ENCODE data around the gene ARID4B.
"Not testable (repeated sequence)": the region's sequence is repeated elsewhere in the genome, so short reads cannot be mapped to it uniquely, and the experiment has no call there.

The ARID4B gene

DNA sequence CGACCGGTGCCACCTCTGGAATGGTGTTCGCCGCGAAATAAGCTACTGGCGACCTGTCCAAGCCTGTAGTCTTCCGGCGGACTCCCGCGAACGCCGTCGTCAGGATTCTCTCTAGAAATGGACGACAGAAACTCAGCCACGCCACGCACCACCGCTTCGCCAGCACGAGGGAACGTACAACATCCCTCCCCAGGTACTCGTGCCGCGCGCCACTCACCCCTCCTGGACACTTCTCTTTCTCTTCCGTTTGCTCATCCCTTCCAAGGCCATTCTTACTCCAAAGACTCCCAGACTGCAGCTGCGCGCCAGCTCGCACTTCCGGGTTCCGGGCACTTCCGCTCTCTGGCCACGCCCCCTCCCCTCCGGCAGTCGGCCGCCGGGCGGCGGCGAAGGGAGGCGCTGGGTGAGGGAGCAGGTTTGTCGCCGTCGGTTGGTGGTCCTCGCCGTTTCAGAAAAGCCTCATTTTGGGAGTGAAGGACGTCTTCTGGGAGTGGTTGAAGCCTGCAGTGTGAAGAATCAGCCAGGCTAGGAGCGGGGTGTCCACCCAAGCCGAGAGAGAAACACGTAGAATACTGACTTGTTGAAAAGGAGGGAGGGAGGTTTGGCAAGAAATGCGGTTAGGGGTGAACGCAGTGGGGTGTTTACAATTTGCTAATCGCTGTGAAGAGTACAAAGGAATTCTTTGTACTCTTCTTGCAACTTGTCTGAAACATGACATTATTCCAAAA, 166.9 kb downstream of the ARID4B start, which contains the start of gene RBM34:
Gene RBM34, minus strand, starts transcription at position 294 of the 728 bp plus-strand sequence. Its CDS starts 24 bp downstream, at position 270.
- DNase-seq (ENCODE audit: low read depth) = peak; percentile 93
- TF ChIP-seq, protein P1, sequence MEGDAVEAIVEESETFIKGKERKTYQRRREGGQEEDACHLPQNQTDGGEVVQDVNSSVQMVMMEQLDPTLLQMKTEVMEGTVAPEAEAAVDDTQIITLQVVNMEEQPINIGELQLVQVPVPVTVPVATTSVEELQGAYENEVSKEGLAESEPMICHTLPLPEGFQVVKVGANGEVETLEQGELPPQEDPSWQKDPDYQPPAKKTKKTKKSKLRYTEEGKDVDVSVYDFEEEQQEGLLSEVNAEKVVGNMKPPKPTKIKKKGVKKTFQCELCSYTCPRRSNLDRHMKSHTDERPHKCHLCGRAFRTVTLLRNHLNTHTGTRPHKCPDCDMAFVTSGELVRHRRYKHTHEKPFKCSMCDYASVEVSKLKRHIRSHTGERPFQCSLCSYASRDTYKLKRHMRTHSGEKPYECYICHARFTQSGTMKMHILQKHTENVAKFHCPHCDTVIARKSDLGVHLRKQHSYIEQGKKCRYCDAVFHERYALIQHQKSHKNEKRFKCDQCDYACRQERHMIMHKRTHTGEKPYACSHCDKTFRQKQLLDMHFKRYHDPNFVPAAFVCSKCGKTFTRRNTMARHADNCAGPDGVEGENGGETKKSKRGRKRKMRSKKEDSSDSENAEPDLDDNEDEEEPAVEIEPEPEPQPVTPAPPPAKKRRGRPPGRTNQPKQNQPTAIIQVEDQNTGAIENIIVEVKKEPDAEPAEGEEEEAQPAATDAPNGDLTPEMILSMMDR (conservative IDR thresholded peaks at IDR 0.05; ENCODE audit: low read depth, low read length) = peak; percentile 33
- H3K4me3 ChIP-seq (ENCODE audit: low read depth, low read length) = peak within 1 kb of the TSS; percentile 96

DNA sequence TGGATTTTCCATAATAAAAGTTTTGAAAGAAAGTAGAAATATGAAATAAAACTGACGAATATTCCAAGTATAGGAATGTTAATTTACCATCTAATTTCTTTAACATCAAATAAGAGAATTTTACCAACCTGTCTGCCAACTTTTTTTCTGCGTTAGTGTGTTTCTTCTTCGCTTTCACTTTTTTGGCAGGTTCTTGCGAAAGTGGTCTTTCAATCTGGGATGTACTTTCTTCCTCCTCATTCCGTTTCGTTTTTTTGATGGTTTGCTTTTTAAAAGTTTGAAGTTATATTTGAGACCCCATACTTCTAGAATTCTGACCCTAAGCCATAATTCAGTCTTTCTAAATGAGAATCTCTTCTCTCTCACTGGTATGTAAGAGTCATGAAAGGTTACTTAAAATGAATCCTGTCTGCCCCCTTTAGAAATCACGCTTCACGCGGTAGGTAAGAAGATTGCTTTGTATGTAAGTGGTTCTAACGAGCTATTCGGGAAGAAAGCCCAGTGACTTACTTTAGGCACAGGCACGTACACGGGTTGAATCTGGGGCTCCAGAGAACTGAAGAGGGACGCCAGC, 167.5 kb downstream of the ARID4B start:
- TF ChIP-seq, protein P1 (conservative IDR thresholded peaks at IDR 0.05; ENCODE audit: low read depth, low read length) = no peak
- DNase-seq (ENCODE audit: low read depth) = peak; percentile 72
- peak overlapping the region; percentile 96 for H3K4me3 ChIP-seq (ENCODE audit: low read depth, low read length)

DNA sequence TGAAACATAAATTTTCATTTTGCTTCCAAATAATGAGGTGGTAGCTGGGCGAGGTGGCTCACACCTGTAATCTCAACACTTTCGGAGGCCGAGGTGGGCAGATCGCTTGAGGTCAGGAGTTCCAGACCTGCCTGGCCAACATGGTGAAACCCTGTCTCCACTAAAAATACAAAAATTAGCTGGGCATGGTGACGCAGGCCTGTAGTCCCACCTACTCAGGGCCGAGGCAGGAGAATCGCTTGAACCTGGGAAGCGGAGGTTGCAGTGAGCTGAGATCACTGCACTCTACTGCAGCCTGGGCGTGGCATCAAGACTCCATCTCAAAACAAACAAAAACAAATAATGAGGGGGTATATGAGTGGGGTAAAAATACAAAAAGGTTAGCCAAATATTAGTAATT, 168.0 kb downstream of the ARID4B start:
- H3K4me3 ChIP-seq (ENCODE audit: low read depth, low read length) = peak overlapping the region; percentile 96

DNA sequence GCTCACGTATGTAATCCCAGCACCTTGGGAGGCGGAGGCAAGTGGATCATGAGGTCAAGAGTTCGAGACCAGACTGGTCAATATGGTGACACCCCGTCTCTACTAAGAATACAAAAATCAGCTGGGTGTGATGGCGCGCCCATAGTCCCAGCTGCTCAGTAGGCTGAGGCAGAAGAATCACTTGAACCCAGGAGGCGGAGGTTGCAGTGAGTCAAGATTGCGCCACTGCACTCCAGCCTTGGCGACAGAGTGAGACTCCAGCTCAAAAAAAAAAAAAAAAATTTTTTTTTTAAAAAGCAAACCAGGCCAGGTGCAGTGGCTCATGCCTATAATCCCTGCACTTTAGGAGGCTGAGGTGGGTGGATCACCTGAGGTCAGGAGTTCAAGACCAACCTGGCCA, 168.7 kb downstream of the ARID4B start:
- not testable (repeated sequence) for H3K4me3 ChIP-seq (ENCODE audit: low read depth, low read length); DNase-seq (ENCODE audit: low read depth)

More for the DNA sequence above, 168.0 kb downstream of the ARID4B start:
- not testable (repeated sequence) for DNase-seq (ENCODE audit: low read depth)

DNA sequence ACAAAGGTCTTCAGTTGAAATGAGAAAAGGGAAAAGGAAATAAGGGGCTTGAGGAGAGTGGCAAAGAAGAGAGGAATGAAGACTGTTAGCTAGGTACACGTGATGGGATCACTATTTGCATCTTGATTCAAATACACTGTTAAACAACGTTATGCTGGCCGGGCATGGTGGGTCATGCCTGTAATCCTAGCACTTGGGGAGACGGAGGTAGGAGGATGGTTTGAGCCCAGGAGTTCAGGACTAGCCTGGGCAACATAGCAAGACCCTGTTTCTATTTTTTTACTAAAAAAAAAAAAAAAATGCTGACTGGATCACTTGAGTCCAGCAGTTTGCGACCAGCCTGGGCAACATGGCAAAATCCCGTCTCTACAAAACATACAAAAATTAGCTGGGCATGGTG, 169.3 kb downstream of the ARID4B start:
- H3K4me3 ChIP-seq (ENCODE audit: low read depth, low read length) = no peak overlapping the region
- TF ChIP-seq, protein P1 (conservative IDR thresholded peaks at IDR 0.05; ENCODE audit: low read depth, low read length) = no peak
- DNase-seq (ENCODE audit: low read depth) = no peak

DNA sequence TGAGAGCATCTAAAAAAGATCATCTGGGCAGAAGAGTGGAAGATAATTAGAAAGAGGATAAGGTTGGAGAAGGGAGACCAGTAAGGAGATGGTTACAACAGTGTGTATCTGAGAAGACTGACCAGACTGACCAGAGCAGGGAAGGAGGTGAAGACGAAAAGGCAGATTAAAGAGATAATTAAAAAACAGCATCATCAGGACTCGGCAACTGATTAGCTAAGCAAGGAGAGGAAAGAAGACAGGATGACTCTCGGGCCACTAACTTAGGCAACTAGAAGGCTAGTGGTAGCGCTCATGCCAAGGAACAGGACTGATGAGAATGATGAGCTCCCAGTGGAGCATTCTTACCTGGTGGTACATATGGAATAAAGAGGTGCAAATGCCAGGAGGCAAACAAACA, 170.8 kb downstream of the ARID4B start:
- DNase-seq (ENCODE audit: low read depth) = no peak
- H3K4me3 ChIP-seq (ENCODE audit: low read depth, low read length) = no peak overlapping the region
- TF ChIP-seq, protein P1 (conservative IDR thresholded peaks at IDR 0.05; ENCODE audit: low read depth, low read length) = no peak

DNA sequence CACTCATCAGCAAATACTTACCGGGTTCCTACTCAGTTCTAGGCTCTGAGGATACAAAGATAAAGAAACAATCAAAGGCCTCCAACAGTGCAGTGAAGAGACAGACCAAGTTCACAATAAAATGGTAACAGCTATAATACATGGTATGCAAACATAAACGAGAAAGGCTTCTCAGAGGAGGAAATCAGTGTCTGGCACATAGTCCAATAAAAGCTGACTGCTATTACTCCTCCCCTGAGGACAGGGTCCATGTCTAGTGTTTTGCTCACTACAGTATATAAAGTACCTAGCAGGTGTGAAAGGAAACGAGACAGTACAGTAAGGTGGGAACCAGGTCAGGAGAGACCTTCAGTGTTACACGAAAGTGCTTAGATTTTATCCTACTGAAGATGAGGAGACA, 171.2 kb downstream of the ARID4B start:
- TF ChIP-seq, protein P1 (conservative IDR thresholded peaks at IDR 0.05; ENCODE audit: low read depth, low read length) = no peak
- DNase-seq (ENCODE audit: low read depth) = no peak
- no peak overlapping the region for H3K4me3 ChIP-seq (ENCODE audit: low read depth, low read length)

DNA sequence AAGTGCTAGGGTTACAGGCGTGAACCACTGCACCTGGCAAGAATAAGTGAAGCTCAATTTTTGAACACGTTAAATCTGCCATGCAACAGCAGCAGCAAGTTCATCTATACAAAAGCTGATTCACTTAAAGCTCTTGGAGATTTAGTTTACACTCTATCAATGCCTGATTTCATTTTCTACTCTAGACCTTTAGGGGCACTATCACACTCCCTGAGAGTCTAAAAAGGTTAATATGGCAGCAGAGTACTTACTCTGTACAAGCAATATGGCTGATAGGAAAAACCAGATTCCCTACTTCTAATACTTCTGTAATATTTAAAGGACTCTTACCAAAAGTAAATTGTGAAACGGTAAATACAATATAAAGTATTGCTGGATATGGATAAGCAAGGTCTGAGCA, 171.7 kb downstream of the ARID4B start:
- H3K4me3 ChIP-seq (ENCODE audit: low read depth, low read length) = no peak overlapping the region
- TF ChIP-seq, protein P1 (conservative IDR thresholded peaks at IDR 0.05; ENCODE audit: low read depth, low read length) = no peak
- DNase-seq (ENCODE audit: low read depth) = no peak
